Breast epithelium (tissue), 4 donors: Measurements from ENCODE around the gene SHB. TPM values are rescaled to one million over a fixed set of nuclear protein-coding genes. Genes with fewer than 3 reads are reported as not detected.
A peak's percentile ranks its signal among the peaks of the same experiment; 100 is the strongest.

ENCODE experiments used
- DNase-seq, 2 donors: peaks; one replicate each; pipeline ENCODE4 v3.0.0-alpha.2; 2019; ENCODE audit warnings: low spot score in 2 of 2
- H3K27ac ChIP-seq, 2 donors: fragments of 200-600 bp; sonication (generic) in 1 of 2; one replicate each; pipeline ENCODE4 v1.5.1; 2016 to 2019; ENCODE audit warnings: mild to moderate bottlenecking in 1 of 2
- H3K27me3 ChIP-seq, 2 donors: fragments of 200-600 bp; sonication (generic) in 1 of 2; one replicate each; pipeline versions ENCODE4 v1.5.1 to v1.6.0; 2017 to 2019; ENCODE audit warnings: control low read depth in 1 of 2, mild to moderate bottlenecking in 1 of 2
- H3K36me3 ChIP-seq: fragments of 200-600 bp; one replicate; pipeline ENCODE4 v1.5.1; 2019
- H3K4me1 ChIP-seq, 2 donors: fragments of 200-600 bp; sonication (generic); one replicate each; pipeline ENCODE4 v1.5.1; 2016 to 2019; ENCODE audit warnings: control low read depth in 1 of 2
- H3K4me3 ChIP-seq, 3 donors: fragments of 200-600 bp; sonication (generic); 1 replicate in 2 of 3; 2 replicates in 1 of 3; pipeline ENCODE4 v1.5.1; 2016 to 2019; ENCODE audit warnings: mild to moderate bottlenecking in 3 of 3, moderate library complexity in 2 of 3
- H3K9me3 ChIP-seq, 2 donors: fragments of 200-600 bp; sonication (generic) in 1 of 2; one replicate each; pipeline ENCODE4 v1.5.1; 2016 to 2019; ENCODE audit warnings: control low read depth in 1 of 2
- CTCF ChIP-seq, 3 donors: fragments of 450-650 bp; IDR thresholded peaks; one replicate each; pipeline ENCODE4 v1.5.1; 2016 to 2017; ENCODE audit warnings: antibody characterized with exemption in 3 of 3, mild to moderate bottlenecking in 3 of 3, moderate library complexity in 3 of 3
- POLR2A ChIP-seq: fragments of 450-650 bp; IDR thresholded peaks from one replicate; pipeline ENCODE4 v1.6.1; 2016; ENCODE audit warnings: antibody characterized with exemption, mild to moderate bottlenecking, moderate library complexity
- POLR2AphosphoS5 ChIP-seq, 3 donors: sonication (generic); formaldehyde crosslinking; IDR thresholded peaks; one replicate each; pipeline ENCODE4 v1.6.1; 2017; ENCODE audit warnings: antibody characterized with exemption in 3 of 3
- intact Hi-C: fragments of 100-400 bp; cut with DNase I; formaldehyde crosslinking; loops from one replicate; pipeline ENCODE4 v1.15.1; 2023; ENCODE audit warnings: low total_unique reads
- total RNA-seq, 3 donors: library from RNA; depleted of rRNA; stranded (reverse); fragments of >200 nt; gene quantifications; one replicate each; pipeline ENCODE4 v1.1.0, GENCODE V29; 2016

The SHB gene
- total RNA-seq, 3 donors from 2014 or later = 3.8 to 18.7 (median 17.9) TPM

- TF ChIP-seq POLR2A (no peak), POLR2AphosphoS5 (IDR thresholded peaks at IDR 0.05) (no peak), CTCF (IDR thresholded peaks at IDR 0.05) (no peak)
- H3K4me1 ChIP-seq = no peaks in the 10 kb centered on the region
- no peak for DNase-seq
These were observed 153.0 kb downstream of the SHB start for GRCh38 chr9:37915911-37916470.

GRCh38 chr9:37914701-37915358 is 154.2 kb downstream of the SHB start:
- no peaks in the 10 kb centered on the region for H3K9me3 ChIP-seq
- H3K4me1 ChIP-seq = no peaks in the 10 kb centered on the region
- DNase-seq = no peak
- TF ChIP-seq POLR2AphosphoS5 (IDR thresholded peaks at IDR 0.05) (no peak), POLR2A (no peak), CTCF (IDR thresholded peaks at IDR 0.05) (no peak)
- H3K4me3 ChIP-seq = no peak overlapping the region
- no peaks in the 10 kb centered on the region for H3K27me3 ChIP-seq
- H3K27ac ChIP-seq = peak overlapping the region in 1 of 2 donors; percentile 2
- intact Hi-C loops = loop anchor here (2.0 to 10.0 kb wide), 2 partner anchors 92 to 170 kb away; no protein-coding TSS in a partner anchor
- H3K36me3 ChIP-seq = no peaks in the 10 kb centered on the region

More at GRCh38 chr9:37915911-37916470, 153.0 kb downstream of the SHB start:
- H3K27ac ChIP-seq = peak overlapping the region in 1 of 2 donors; percentile 66
- H3K27me3 ChIP-seq = no peaks in the 10 kb centered on the region
- no peaks in the 10 kb centered on the region for H3K9me3 ChIP-seq
- no peak overlapping the region for H3K4me3 ChIP-seq
- H3K36me3 ChIP-seq = no peaks in the 10 kb centered on the region
- intact Hi-C loops = loop anchor here (2.0 to 10.0 kb wide), 3 partner anchors 91 to 481 kb away; no protein-coding TSS in a partner anchor

GRCh38 chr9:37914154-37914551 is 154.9 kb downstream of the SHB start:
- no peak for DNase-seq
- TF ChIP-seq POLR2AphosphoS5 (IDR thresholded peaks at IDR 0.05) (no peak), CTCF (IDR thresholded peaks at IDR 0.05) (no peak), POLR2A (no peak)
- Histone ChIP-seq H3K27ac (peak overlapping the region in 1 of 2 donors; percentile 2), H3K36me3 (no peaks in the 10 kb centered on the region), H3K4me1 (no peaks in the 10 kb centered on the region), H3K4me3 (no peak overlapping the region), H3K9me3 (no peaks in the 10 kb centered on the region), H3K27me3 (no peaks in the 10 kb centered on the region)
- intact Hi-C loops = loop anchor here (2.0 to 10.0 kb wide), 2 partner anchors 93 to 171 kb away; no protein-coding TSS in a partner anchor

- no peaks in the 10 kb centered on the region for H3K36me3 ChIP-seq
- TF ChIP-seq CTCF (IDR thresholded peaks at IDR 0.05) = peak; percentile 93 to 97 (median 96)
- no peak for TF ChIP-seq POLR2A
- peak in 2 of 3 donors; percentile 33 to 56 for TF ChIP-seq POLR2AphosphoS5 (IDR thresholded peaks at IDR 0.05)
- no peaks in the 10 kb centered on the region for H3K9me3 ChIP-seq
- H3K27ac ChIP-seq = peak overlapping the region in 1 of 2 donors; percentile 2
- no peaks in the 10 kb centered on the region for H3K4me1 ChIP-seq
- intact Hi-C loops = loop anchor here (2.0 to 10.0 kb wide), 2 partner anchors 93 to 171 kb away; no protein-coding TSS in a partner anchor
- peak; percentile 71 to 83 for DNase-seq
- H3K27me3 ChIP-seq = no peaks in the 10 kb centered on the region
- H3K4me3 ChIP-seq = no peak overlapping the region
These were observed 155.4 kb downstream of the SHB start for GRCh38 chr9:37913480-37914153.
